LNCaP clone FGC (cell line): ENCODE measurements around the gene PTGS1.
"Not testable (repeated sequence)": the region's sequence is repeated elsewhere in the genome, so short reads cannot be mapped to it uniquely, and the experiment has no call there.

Experiments used
- DNase-seq: peaks from one replicate; pipeline ENCODE4 v3.0.0-alpha.2; 2011; ENCODE audit warnings: low read depth
- H3K4me3 ChIP-seq: 2 replicates; pipeline ENCODE4 v1.5.1; 2011; ENCODE audit warnings: mild to moderate bottlenecking, low read depth, low read length, control low read depth
- TF ChIP-seq, protein P1 (sequence below): IDR thresholded peaks from 2 replicates; pipeline ENCODE4 v1.5.1; 2012; ENCODE audit warnings: mild to moderate bottlenecking; ENCODE audit not compliant: control insufficient read depth, insufficient read depth; ENCODE audit errors: extremely low read depth

PTGS1 gene

DNA sequence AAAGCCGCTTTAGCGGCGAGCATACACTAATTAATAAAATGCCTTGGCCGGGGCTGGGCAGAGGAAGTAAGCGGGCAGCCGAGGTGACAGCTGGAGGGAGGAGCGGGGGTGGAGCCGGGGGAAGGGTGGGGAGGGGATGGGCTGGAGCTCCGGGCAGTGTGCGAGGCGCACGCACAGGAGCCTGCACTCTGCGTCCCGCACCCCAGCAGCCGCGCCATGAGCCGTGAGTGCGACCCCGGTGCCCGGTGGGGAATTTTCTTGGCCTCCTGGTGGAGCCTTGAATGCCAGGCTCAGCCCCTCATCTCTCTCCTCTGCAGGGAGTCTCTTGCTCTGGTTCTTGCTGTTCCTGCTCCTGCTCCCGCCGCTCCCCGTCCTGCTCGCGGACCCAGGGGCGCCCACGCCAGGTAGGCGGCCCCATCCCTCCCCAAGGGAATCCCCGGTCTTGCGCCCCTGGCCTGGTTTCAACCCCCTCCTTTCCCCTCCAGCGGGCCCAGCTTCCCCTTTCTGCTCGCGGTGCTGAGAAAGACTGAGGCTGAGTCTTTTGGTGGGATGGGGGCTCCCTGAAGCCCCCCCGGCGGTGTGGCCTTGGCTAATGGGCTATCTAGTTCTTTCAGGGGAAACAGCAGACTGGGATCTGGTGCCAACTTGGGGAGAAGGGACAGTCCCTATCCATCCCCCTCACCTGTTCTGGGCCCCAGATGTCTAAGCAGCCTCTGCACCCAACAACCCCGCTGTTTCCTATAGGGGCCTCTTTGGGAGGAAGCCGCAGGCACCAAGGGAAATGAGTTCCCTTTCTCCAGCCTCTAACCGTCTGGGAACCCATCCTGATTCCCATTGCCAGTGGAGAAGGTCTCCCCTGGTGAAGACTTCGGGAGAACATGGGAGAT lies at the start of gene PTGS1:
TSS of gene PTGS1 (plus strand) at position 156 of the 887 bp plus-strand sequence. CDS start at position 217, 61 bp downstream.
- DNase-seq: no peak
- TF ChIP-seq, protein P1, sequence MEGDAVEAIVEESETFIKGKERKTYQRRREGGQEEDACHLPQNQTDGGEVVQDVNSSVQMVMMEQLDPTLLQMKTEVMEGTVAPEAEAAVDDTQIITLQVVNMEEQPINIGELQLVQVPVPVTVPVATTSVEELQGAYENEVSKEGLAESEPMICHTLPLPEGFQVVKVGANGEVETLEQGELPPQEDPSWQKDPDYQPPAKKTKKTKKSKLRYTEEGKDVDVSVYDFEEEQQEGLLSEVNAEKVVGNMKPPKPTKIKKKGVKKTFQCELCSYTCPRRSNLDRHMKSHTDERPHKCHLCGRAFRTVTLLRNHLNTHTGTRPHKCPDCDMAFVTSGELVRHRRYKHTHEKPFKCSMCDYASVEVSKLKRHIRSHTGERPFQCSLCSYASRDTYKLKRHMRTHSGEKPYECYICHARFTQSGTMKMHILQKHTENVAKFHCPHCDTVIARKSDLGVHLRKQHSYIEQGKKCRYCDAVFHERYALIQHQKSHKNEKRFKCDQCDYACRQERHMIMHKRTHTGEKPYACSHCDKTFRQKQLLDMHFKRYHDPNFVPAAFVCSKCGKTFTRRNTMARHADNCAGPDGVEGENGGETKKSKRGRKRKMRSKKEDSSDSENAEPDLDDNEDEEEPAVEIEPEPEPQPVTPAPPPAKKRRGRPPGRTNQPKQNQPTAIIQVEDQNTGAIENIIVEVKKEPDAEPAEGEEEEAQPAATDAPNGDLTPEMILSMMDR: no peak
- H3K4me3 ChIP-seq: no peak within 1 kb of the TSS

DNA sequence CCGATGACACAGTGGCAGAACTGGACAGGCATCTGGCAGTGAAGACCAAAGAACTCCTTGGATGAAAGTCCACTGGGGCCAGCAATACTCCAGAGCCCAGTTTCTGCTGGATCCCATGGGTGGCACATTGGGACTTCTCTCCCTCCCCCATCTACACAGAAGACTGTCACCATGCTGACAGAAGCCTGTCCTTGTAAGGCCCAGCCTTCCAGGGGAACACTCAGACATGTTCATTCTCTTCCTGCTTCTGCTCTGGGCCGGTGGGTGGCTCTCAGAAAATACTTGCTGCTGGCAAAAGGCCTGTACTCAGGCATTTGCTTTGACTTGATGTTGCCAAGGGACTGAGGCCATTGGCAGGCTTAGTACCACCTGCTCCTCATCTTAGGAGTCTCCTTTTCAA lies 48.3 kb upstream of the PTGS1 start:
- DNase-seq: no peak
- TF ChIP-seq, protein P1: no peak
- H3K4me3 ChIP-seq: no peak overlapping the region

DNA sequence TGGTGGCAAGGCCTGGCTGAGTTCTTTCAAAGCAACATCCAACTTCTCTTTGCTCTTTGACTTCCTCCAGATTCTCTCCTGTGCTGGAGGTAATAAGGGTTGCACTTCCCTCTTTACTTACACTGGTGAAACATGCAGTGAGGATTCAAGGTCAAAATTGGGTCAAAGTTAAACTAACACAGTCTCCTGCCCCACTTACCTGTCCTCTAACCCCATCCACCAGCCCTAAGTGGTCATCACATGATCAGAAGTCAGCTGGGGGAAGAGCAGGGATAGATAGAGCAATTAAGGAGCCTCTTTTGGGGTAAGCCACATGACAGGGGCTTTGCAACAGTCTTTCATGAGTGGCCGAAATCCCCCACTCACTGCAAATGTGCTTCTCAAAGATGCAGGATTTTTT lies 46.2 kb upstream of the PTGS1 start:
- not testable (repeated sequence) for DNase-seq

DNA sequence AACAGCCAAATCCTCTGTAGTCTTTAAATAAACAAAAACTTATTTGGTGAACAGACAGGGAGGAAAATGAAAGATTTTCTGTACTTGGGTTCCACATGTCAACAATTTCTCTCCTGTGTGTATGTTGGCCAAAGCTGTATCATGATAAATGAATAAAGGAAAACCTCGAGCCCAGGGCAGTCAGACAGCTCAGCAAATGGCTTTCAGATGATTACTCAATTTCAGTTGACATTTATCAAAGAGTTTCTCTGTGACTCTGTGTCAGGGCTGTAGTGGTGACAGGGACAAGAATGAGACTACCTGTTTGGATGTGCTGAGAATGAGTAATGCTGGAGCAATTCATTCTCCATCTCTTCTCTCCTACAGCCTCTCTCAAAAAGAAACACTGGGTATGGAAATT lies 45.7 kb upstream of the PTGS1 start:
- no peak for DNase-seq
- TF ChIP-seq, protein P1: no peak
- no peak overlapping the region for H3K4me3 ChIP-seq

More for the DNA sequence above, 46.2 kb upstream of the PTGS1 start:
- not testable (repeated sequence) for H3K4me3 ChIP-seq

DNA sequence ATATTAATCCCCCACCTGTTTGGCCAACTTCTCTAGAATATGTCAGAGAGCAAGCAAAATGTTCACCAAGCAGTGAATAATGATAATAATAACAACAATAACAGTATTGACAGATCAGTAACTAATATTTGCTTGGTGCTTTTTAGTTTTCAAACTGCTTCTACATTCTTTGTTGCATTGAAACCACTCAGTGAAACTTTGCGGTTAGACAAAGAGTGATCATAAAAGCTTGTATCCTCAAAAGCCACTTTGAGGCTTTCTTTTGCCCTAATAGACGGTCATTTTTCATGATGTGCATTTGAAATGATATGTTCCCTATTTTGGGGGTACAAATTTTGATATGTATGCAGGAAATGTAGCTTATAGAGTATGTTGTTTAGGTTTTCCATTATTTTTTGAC lies 43.6 kb upstream of the PTGS1 start:
- H3K4me3 ChIP-seq: no peak overlapping the region
- TF ChIP-seq, protein P1: no peak
- DNase-seq: no peak

DNA sequence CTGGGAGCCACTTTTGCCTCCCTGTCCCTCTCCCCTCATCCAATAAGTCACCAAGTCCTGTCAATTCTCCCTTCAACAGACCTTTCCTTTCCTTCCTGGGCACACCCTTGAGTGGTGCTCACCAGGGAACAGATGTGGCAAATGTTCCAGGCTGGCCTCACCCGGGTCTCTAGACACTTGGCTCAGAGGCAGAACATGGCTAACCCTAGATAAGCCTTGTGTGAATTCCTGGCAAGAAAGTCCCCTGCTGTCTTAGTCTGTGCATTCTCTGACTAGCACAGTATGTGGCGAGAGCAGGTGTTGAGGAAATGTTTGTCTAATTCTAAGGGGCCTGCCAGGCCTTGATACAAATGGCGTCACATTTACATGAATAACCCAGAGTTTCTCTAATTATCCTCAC lies 41.2 kb upstream of the PTGS1 start:
- DNase-seq: no peak
- no peak overlapping the region for H3K4me3 ChIP-seq
- TF ChIP-seq, protein P1: no peak

DNA sequence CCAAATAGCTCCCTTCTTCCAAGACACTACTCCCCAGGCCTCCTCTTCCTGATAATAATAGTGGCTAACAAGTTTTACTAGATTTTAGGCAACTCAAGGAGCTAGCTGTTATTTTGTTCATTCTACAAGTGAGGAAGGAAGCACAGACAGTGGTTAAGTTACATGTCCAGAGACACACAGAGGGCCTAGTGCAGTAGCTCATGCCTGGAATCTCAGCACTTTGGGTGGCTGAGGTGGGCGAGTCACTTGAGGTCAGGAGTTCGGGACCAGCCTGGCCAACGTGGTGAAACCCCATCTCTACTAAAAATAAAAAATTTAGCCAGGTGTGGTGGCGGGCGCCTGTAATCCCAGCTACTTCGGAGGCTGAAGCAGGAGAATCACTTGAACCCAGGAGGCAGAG lies 40.4 kb upstream of the PTGS1 start:
- not testable (repeated sequence) for DNase-seq

DNA sequence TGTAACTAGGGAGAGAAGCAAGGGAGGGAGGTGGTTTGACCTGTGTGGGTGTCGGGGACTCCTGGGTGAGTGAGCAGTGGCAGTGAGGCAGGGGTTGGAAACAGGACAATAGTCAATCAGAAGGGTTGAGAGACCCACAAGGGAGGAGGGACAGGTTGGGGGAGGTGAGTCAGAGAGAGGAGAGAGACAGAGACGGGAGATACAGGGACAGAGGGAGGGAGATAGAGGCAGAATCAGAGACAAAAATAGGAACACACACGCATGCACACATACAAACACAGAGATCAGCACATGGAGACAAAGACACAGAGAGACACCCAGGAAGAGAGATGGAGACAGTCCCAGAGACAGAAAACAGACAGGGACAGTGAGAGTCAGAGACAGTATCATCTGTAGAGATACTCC lies 39.3 kb upstream of the PTGS1 start:
- TF ChIP-seq, protein P1: no peak
- no peak overlapping the region for H3K4me3 ChIP-seq
- DNase-seq: no peak

More for the DNA sequence above, 40.4 kb upstream of the PTGS1 start:
- H3K4me3 ChIP-seq: not testable (repeated sequence)
